ENCODE measurements around the gene SELENOM.

DNA sequence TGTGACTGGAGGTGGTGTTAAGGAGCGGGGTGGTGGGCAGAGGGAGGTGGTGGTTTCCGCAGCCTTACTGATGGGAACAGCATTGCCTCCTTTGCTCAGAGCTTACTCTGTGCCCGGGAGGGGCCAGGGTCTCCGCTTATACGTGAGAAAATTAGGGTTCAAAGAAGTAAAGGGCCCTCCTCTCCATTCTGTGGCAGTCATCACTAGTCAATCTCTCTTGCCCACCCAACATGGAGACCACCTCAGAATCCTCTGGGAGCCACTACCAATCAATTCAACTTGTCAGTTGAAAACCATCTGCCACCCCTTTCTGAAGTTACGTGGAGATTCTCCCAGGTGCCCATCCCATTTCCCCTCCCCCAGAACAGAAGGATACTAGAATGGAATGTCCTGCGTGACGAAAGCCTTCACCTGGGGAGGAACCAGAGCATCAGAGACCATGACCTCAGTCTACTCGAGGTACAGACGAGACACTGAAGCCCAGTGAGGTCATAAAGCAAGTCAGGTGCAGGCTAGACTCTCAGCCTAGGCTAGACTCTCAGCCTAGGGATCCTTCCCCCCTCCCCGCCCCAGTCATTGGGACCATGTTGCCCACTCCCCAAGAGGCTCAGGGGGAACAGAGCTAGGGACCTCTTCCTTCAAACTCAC is 2.0 kb downstream of the SELENOM start:
- no peak for TF ChIP-seq CTCF (IDR thresholded peaks at IDR 0.05)
- TF ChIP-seq POLR2AphosphoS5 (IDR thresholded peaks at IDR 0.05): no peak
- TF ChIP-seq POLR2A (IDR thresholded peaks at IDR 0.05): no peak
